Keratinocyte (primary cell): ENCODE data around the gene PLEK.

Experiments used
- CTCF ChIP-seq, 3 experiments: IDR thresholded peaks in 1 of 3; conservative IDR thresholded peaks in 1 of 3; optimal IDR thresholded peaks in 1 of 3; 2 replicates in 2 of 3; 3 replicates in 1 of 3; pipeline versions ENCODE3 to v1.5.1; 2011; ENCODE audit warnings: low read length in 3 of 3, mild to moderate bottlenecking in 3 of 3, moderate library complexity in 2 of 3, control low read depth in 1 of 3, inconsistent platforms in 1 of 3; ENCODE audit not compliant: insufficient read depth in 2 of 3; ENCODE audit errors: extremely low read depth in 1 of 3
- EZH2 ChIP-seq: IDR thresholded peaks from one replicate; pipeline ENCODE4 v1.6.1; 2012; ENCODE audit warnings: inconsistent platforms, mild to moderate bottlenecking, low read length, moderate library complexity

- TF ChIP-seq CTCF (optimal IDR thresholded peaks at IDR 0.05 in 1 of 3, IDR thresholded peaks at IDR 0.05 in 1 of 3, conservative IDR thresholded peaks at IDR 0.05 in 1 of 3; ENCODE audit: extremely low read depth in 1 of 3, insufficient read depth in 2 of 3, low read length in 3 of 3) (no peak), EZH2 (no peak)
These were observed 6.1 kb downstream of the PLEK start for GRCh38 chr2:68371138-68371537.
